NCI-H1694 treated with DMSO at 0.1 percent for 48 hours (cell line): Measurements from ENCODE around the gene AQP5.

Experiments
- DNase-seq: peaks from one replicate; lab custom pipeline; 2025; lab: John Stamatoyannopoulos, UW

AQP5 gene

GRCh38 chr12:49961111-49961922, at the start of gene AQP5:
TSS of gene AQP5 (plus strand) at chr12:49961872. CDS start at chr12:49962018, 146 bp downstream.
- no peak for DNase-seq

DNA sequence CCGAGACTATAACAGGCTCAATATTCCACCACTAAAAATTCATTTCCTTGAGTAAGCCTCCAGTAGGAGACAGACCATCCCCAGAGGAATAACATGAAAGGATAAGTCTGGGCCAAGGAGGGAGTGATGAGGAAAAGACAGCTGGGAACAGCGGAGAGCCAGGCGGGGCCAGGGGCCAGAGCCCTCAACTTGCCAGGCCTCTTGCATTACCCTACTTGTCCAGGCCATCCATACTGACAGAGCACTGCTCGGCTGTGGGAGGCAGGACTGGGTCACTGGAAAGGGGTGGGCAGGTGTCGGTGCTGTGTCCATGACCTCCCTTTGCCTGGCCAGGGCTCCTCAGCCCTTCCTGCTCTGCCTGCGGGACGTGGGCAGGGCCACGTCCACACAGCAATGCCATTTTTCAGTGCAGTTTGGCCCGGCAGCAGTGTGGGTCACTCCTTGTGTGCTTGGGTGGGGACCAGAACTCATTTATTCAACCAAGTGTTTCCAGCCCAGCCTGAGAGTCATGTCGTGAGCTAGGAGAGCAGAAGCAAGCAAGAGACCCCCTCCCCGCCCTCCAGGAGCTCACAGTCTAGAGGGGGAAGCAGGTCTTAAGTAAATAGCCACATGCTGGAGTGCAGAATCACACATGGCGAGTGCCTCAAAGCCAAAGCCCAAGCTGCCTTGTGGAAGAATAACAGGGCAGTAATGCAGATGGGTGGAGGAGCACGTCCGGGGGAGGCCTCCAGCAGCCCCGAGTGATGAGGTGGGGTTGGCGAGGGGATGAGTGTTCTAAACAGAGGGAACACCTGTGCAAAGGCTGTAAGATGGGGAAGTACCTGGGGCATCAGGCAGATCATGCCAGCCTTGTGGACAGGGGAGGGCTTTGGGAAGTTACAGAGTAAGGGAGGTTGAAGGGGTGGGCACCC, 49.1 kb upstream of the AQP5 start:
- no peak for DNase-seq

DNA sequence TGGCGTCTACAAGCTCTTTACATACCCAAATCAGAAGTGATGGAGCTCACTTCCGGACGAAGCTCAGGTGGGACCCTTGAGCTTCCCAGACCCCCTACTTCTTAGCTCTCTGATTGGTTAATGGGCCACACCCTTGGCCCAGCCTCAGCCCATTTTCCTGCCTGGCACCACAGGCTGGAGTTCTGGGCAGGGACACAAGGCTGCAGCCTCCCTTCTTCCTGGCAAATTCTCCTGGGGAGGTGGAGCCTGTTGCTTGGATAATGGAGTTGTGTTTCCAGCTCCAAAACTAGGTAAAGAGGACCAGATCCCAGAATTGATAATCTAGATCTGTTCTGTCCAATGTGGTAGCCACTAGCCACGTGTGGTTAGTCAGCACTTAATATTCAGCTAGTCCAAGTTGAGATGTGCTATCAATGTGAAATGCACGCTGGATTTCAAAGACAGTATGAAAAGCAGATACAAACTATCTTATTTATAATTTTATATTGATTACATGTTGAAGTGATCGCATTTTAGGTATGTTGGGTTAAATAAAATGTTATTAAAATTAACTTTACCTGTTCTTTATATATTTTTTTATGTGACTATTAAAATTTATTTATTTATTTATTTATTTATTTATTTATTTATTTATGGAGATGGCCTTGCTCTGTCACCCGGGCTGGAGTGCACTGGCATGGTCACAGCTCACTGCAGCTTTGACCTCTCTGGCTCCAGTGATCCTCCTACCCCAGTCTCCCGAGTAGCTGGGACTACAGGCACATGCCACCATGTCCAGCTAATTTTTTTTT, 45.3 kb upstream of the AQP5 start:
- no peak for DNase-seq

DNA sequence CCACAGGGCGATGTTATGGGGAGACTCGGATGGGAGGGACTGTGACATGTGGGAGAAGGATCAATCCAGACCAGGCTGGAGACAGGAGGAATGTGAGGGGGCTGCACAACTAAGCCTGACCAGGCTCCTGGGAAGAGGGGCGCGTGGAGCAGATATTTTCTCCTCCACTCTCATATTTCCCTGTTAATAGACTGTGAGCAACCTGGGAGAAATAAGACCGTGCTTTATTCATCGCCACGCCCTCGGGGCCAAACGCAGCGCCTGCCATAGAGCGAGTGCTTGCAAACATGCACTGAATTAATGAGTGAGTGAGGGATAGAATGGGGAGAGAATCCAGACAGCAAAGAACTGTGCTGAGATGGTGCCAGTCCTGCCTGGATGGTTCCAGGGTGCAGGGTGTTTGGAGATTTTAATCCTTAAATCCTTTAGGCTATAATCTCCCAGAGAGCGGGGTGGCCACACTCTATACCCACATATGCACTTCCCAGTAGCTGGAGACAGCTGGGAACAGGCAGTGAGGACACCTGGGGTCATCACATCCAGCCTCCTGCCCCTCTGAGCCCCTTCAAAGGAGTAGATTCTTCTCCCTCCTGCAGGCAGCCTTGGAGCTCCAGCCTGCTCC, 44.4 kb upstream of the AQP5 start:
- DNase-seq, result no peak

GRCh38 chr12:49917788-49918173, 43.9 kb upstream of the AQP5 start:
- DNase-seq, result no peak

- no peak for DNase-seq
Measured at GRCh38 chr12:49920241-49920914, 41.3 kb upstream of the AQP5 start.

DNA sequence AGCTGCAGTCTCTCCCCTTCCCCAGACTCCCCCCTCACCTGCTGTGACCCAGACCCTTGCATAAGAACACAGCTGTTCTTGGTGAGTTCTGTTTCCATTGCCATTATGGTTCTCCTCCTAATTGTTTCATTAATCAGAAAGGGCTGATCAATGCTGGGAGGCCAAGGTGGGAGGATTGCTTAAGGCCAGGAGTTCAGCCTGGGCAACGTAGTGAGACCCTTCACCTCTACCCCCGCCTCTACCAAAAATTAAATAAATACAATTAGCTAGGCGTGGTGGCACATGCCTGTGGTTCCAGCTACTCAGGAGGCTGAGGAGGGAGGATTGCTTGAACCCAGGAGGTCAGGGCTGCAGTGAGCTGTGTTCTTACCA, 40.8 kb upstream of the AQP5 start:
- no peak for DNase-seq

GRCh38 chr12:49921299-49921698, 40.4 kb upstream of the AQP5 start:
- no peak for DNase-seq

- DNase-seq, result no peak
Measured at GRCh38 chr12:49921936-49922335, 39.7 kb upstream of the AQP5 start.

GRCh38 chr12:49922349-49923034, 39.2 kb upstream of the AQP5 start:
- no peak for DNase-seq

GRCh38 chr12:49923035-49923644, 38.5 kb upstream of the AQP5 start:
- DNase-seq, result no peak

- DNase-seq, result no peak
Measured at GRCh38 chr12:49923880-49924556, 37.7 kb upstream of the AQP5 start.

- no peak for DNase-seq
Measured at GRCh38 chr12:49924628-49925246, 36.9 kb upstream of the AQP5 start.

DNA sequence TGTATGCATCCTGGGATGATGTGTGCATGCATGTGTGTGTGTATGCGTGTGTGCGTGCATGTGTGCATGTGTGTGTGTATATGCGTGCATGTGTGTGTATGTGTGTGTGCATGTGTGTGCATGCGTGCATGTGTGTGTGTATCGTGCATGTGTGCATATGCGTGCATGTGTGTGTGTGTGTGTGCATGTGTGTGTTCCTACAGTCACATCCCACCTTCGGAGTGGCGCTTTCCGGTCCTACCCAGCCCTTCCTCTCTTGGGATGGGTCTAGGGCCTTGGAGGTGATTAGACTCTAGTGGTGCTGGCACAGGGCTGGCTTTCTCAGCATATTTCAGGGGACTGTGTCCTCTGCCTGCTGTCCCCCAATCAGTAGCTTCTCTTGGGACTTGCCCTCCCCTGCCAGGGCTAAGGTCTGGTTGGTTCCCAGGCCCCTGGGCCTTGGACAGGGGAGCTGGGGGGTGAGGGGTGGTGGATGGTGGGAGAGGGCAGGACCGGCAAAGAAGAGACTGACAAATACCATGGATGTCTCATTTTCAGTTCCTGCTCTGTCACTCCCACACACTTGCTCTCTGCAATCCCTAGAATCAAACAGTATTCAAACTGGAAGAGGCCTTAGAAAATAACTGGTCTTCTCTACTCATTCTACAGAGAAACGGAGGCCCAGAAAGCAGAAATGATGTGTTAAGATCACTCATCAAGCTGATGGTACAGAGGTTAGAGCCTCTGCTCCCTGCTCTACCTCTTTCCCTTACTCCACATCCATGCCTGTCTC, 36.1 kb upstream of the AQP5 start:
- no peak for DNase-seq

DNA sequence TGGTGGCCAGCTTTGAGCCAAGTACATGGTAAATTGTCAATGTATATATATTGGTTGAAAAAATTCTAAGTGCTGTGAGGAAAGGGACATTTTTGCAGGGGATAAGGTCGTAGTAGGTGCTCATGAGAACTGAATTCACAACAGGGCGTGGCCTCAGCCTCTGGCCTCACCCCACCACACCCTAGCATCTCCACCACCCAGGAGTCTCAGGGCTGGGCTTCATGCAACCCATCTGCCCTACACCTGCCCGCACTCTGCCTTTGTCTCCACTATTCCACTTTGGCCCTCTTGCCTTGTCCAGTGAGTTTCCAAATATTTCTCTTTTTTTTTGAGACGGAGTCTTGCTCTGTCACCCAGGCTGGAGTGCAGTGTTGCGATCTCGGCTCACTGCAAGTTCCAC, 33.2 kb upstream of the AQP5 start:
- DNase-seq, result no peak

DNA sequence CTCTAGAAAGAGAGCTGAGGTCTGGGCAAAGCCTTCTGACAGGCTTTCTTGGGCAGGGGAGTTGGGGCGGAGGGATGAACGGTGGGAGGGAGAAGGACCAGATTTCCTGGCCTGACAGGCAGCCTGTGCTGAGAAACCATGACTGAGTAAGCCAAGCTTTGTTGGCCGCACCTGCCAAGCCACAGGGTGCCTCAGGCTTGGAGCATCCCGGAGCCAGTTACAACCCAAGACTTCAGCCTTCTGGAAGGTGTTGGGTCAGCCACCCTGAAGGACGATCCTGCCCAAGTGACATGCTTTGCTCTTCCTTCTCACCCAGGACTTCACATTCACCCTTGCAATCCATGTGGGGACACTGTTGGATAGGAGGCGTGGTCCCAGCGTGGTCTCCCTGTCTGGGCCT, 32.1 kb upstream of the AQP5 start:
- no peak for DNase-seq

DNA sequence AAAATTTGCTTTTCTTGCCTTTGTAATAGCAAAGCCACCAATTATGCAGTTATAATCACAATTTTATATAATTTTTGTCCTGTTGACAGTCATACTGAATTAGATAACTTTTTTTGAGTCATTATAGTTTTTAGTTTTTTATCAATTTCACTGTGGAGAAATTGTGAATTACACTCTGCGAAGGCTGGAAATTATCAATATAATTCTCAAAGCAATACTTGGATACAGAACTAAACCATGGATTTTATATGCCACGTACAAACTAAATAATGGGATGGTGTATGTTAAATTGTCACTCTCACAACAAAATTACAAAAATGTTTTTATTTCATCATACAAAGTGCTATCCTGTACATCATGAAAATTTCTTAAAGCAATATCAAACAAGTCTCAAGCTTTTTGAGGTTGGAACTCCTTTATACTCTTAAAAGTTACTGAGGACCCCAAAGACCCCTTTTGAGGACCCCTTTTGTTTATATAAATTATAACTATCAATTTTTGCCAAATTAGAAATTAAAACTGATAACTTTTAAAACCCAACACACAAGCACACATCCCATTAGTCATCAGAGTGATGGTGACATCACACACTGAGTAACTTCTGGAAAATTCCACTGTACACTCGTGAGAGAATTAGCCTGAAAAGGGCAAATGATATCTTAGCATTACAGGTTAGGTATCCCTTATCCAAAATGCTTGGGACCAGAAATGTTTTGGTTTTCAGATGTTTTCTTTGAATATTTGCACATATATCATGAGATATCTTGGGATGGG, 31.0 kb upstream of the AQP5 start:
- DNase-seq, result no peak

DNA sequence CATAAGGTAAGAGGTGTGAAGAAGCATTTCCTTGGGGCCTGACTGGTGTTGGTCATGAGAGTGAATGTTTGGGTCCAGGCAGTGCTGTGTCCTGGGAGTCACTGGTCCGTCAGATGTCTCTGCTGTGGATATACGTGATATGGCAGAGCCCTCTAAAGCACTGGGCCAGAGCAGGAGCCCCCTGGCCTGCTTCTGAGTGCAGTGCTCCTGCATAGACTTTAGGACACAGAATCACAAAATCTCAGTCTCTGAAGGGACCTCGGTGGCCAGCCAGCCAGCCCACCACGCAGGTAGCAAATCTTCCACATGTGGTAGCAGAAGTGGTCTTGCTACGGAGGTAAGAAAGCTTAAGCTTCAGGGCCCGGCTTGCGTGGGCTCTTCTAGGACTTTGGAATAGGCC, 29.6 kb upstream of the AQP5 start:
- no peak for DNase-seq
